GM12878 (cell line): ENCODE results near the gene MYO9B. TPM values are rescaled to one million over a fixed set of nuclear protein-coding genes. Genes with fewer than 3 reads are reported as not detected.

Source experiments
- BHLHE40 ChIP-seq, 2 experiments: fragments of 450-650 bp in 1 of 2; IDR thresholded peaks; 2 replicates each; pipeline ENCODE4 v1.6.1; 2011 to 2017; ENCODE audit warnings: low read depth in 2 of 2, borderline replicate concordance in 1 of 2, improper control_type of control experiment in 1 of 2, low read length in 1 of 2, mild to moderate bottlenecking in 1 of 2
- CBFB ChIP-seq: IDR thresholded peaks from 2 replicates; pipeline ENCODE4 v1.6.1; 2016; ENCODE audit warnings: antibody characterized with exemption, low read depth
- CBX5 ChIP-seq: sonication (generic); IDR thresholded peaks from 2 replicates; pipeline ENCODE4 v1.6.1; 2016; ENCODE audit warnings: low read depth, moderate library complexity, mild to moderate bottlenecking, inconsistent platforms
- CHD1 ChIP-seq: IDR thresholded peaks from 2 replicates; pipeline ENCODE4 v1.6.1; 2012; ENCODE audit warnings: low read depth, low read length, improper control_type of control experiment
- DPF2 ChIP-seq: fragments of 450-650 bp; IDR thresholded peaks from 2 replicates; pipeline ENCODE4 v1.6.1; 2017; ENCODE audit warnings: mild to moderate bottlenecking
- GABPA ChIP-seq: IDR thresholded peaks from 2 replicates; pipeline ENCODE4 v1.6.1; 2014; ENCODE audit warnings: antibody characterized with exemption, low read depth, mild to moderate bottlenecking, inconsistent platforms
- HDAC2 ChIP-seq: fragments of 200-600 bp; sonication (generic); IDR thresholded peaks from 2 replicates; pipeline ENCODE4 v1.6.1; 2017
- HDGF ChIP-seq: fragments of 450-650 bp; IDR thresholded peaks from 2 replicates; pipeline ENCODE4 v1.6.1; 2016; ENCODE audit warnings: antibody characterized with exemption
- JUND ChIP-seq: IDR thresholded peaks from 2 replicates; pipeline ENCODE4 v1.6.1; 2012; ENCODE audit warnings: low read depth, mild to moderate bottlenecking, low read length, improper control_type of control experiment, moderate library complexity
- LARP7 ChIP-seq: fragments of 450-650 bp; IDR thresholded peaks from 2 replicates; pipeline ENCODE4 v1.6.1; 2017; ENCODE audit warnings: mild to moderate bottlenecking
- PAX5 ChIP-seq: IDR thresholded peaks from 2 replicates; pipeline ENCODE4 v1.6.1; 2011; ENCODE audit warnings: low read depth, low read length, borderline replicate concordance
- POLR2AphosphoS2 ChIP-seq: IDR thresholded peaks from 2 replicates; pipeline ENCODE4 v1.6.1; 2011; ENCODE audit warnings: low read depth, mild to moderate bottlenecking, low read length, improper control_type of control experiment, moderate library complexity
- POLR2AphosphoS5 ChIP-seq: IDR thresholded peaks from 2 replicates; pipeline ENCODE4 v1.6.1; 2011; ENCODE audit warnings: mild to moderate bottlenecking, low read length, inconsistent platforms
- RAD21 ChIP-seq: IDR thresholded peaks from 2 replicates; pipeline ENCODE4 v1.6.1; 2011; ENCODE audit warnings: mild to moderate bottlenecking, low read depth, low read length, moderate library complexity; ENCODE audit not compliant: insufficient read depth
- RAD51 ChIP-seq: fragments of 450-650 bp; IDR thresholded peaks from 2 replicates; pipeline ENCODE4 v1.6.1; 2016; ENCODE audit warnings: moderate library complexity, mild to moderate bottlenecking, inconsistent platforms
- RFX5 ChIP-seq: IDR thresholded peaks from 2 replicates; pipeline ENCODE4 v1.6.1; 2011; ENCODE audit warnings: low read depth, low read length, improper control_type of control experiment
- SMAD1 ChIP-seq: fragments of 450-650 bp; IDR thresholded peaks from 2 replicates; pipeline ENCODE4 v1.6.1; 2018; ENCODE audit warnings: mild to moderate bottlenecking, low read depth; ENCODE audit not compliant: partially characterized antibody
- SMC3 ChIP-seq: IDR thresholded peaks from 2 replicates; pipeline ENCODE4 v1.6.1; 2011; ENCODE audit warnings: low read length, improper control_type of control experiment, borderline replicate concordance
- SPI1 ChIP-seq: IDR thresholded peaks from 2 replicates; pipeline ENCODE4 v1.6.1; 2011; ENCODE audit warnings: low read depth, mild to moderate bottlenecking, low read length, moderate library complexity, borderline replicate concordance; ENCODE audit not compliant: insufficient read depth
- SREBF1 ChIP-seq: IDR thresholded peaks from 2 replicates; pipeline ENCODE4 v1.6.1; 2012; ENCODE audit warnings: mild to moderate bottlenecking, low read length
- YY1 ChIP-seq: IDR thresholded peaks from 2 replicates; pipeline ENCODE4 v1.6.1; 2011; ENCODE audit warnings: low read depth, mild to moderate bottlenecking, low read length
- polyA plus RNA-seq, 11 experiments: library from polyadenylated mRNA; depleted of rRNA in 4 of 11; unstranded in 6 of 11; stranded (reverse) in 5 of 11; fragments of >200 nt; fragmentation: Nextera tagmentation in 4 of 11; fragmentation: Illumina TruSeq in 1 of 11; extraction: Ambion mirVana in 4 of 11; extraction: Trizol in 1 of 11; gene quantifications; 1 replicate in 1 of 11; 2 replicates in 10 of 11; pipeline versions ENCODE4 v1.2.1 to v1.2.3, GENCODE V29; 2011 to 2016; ENCODE audit warnings: inconsistent platforms in 2 of 11, missing spikeins in 2 of 11, low read depth in 1 of 11
- total RNA-seq, 4 experiments: library from RNA; depleted of rRNA in 3 of 4; stranded (reverse); fragments of >200 nt in 3 of 4; fragmentation: Illumina TruSeq in 1 of 4; extraction: Trizol in 1 of 4; gene quantifications; 2 replicates each; pipeline versions ENCODE4 v1.2.1 to v1.2.3, GENCODE V29; 2013 to 2021
- TF ChIP-seq, protein P1 (sequence below): IDR thresholded peaks from 2 replicates; pipeline ENCODE4 v1.6.1; 2012; ENCODE audit warnings: low read length, inconsistent platforms
- TF ChIP-seq, protein P2 (sequence below): IDR thresholded peaks from 2 replicates; pipeline ENCODE4 v1.6.1; 2011; ENCODE audit warnings: low read depth, mild to moderate bottlenecking, low read length, moderate library complexity, borderline replicate concordance; ENCODE audit errors: extremely low read depth
- TF ChIP-seq, protein P3 (sequence below), 3 experiments: IDR thresholded peaks in 2 of 3; conservative IDR thresholded peaks in 1 of 3; 2 replicates each; pipeline ENCODE4 v1.5.1; 2011; ENCODE audit warnings: low read depth in 3 of 3, low read length in 3 of 3, mild to moderate bottlenecking in 3 of 3, control low read depth in 2 of 3, moderate library complexity in 2 of 3, inconsistent platforms in 1 of 3, mixed read lengths in 1 of 3; ENCODE audit not compliant: control insufficient read depth in 2 of 3, insufficient read depth in 1 of 3; ENCODE audit errors: extremely low read depth in 1 of 3
- TF ChIP-seq, protein P4 (sequence below): fragments of 450-650 bp; IDR thresholded peaks from 2 replicates; pipeline ENCODE4 v1.6.1; 2016; ENCODE audit warnings: mild to moderate bottlenecking

Gene MYO9B
- total and polyA plus RNA-seq, 10 of the 15 experiments (the other 5 are each of a cell fraction or from before 2014, with no cell fraction given): 5.4 to 165 (median 45.8) TPM

DNA sequence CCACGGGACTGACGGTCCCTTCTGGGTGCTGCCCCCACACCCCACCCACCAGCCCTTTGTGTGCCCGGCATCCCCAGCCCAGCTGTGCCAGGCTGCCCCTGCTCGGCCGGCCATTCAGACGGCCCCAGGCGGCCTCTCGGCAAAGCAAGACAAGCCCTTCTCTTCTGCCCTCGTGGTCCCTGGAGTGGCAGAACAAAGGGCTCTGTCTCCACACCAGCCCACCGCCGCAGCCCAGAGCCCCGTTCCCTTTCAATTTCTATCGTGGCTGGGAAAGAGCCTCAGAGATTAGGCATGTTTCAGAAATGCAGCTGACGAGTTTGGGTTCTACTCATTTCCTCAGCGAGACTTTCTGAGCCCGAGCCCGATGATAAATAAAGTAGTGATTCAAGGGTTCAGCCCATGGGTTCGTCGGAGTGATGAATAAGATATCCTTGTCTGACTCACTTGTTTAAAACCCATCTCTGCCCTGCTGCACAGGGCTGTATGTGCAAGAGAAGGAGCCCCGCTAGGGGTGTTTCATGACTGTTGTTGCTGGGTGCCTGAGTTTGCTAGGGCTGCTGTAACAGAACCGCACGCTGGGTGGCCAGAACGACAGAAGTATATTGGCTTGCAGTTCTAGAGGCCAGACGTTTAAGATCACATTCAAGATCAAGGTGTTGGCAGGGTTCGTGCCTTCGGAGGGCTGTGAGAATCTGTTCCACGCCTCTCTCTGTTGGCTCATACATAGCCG lies 4.3 kb downstream of the MYO9B start (continued):
- TF ChIP-seq RAD21 (peak; percentile 71), SMAD1 (no peak), PAX5 (peak; percentile 18; the same call in 1 of the 2 replicates), RFX5 (0 out of 2 replicates have a peak, but pooled peaks have one; percentile 5), RAD51 (no peak), GABPA (no peak), POLR2AphosphoS2 (peak; percentile 19; the same call in 1 of the 2 replicates), SMC3 (peak; percentile 59; the same call in 1 of the 2 replicates), DPF2 (peak; percentile 44; the same call in 1 of the 2 replicates), CHD1 (no peak), JUND (no peak), SPI1 (peak; percentile 47; the same call in 1 of the 2 replicates), HDGF (peak; percentile 81; the same call in 1 of the 2 replicates), BHLHE40 (IDR thresholded peaks at IDR 0.05; ENCODE audit: borderline replicate concordance in 1 of 2, low read depth in 2 of 2, low read length in 1 of 2) (peak; percentile 16 to 25; a peak in 1 of 4 replicates), LARP7 (peak; percentile 37; the same call in 1 of the 2 replicates), CBFB (peak; percentile 52; the same call in 1 of the 2 replicates), HDAC2 (no peak), POLR2AphosphoS5 (peak; percentile 82), SREBF1 (no peak), CBX5 (peak; percentile 91; the same call in 1 of the 2 replicates), YY1 (0 out of 2 replicates have a peak, but pooled peaks have one; percentile 44)
- TF ChIP-seq, protein P1, sequence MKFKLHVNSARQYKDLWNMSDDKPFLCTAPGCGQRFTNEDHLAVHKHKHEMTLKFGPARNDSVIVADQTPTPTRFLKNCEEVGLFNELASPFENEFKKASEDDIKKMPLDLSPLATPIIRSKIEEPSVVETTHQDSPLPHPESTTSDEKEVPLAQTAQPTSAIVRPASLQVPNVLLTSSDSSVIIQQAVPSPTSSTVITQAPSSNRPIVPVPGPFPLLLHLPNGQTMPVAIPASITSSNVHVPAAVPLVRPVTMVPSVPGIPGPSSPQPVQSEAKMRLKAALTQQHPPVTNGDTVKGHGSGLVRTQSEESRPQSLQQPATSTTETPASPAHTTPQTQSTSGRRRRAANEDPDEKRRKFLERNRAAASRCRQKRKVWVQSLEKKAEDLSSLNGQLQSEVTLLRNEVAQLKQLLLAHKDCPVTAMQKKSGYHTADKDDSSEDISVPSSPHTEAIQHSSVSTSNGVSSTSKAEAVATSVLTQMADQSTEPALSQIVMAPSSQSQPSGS: peak; percentile 63; the same call in 1 of the 2 replicates
- TF ChIP-seq, protein P2, sequence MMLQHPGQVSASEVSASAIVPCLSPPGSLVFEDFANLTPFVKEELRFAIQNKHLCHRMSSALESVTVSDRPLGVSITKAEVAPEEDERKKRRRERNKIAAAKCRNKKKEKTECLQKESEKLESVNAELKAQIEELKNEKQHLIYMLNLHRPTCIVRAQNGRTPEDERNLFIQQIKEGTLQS: peak; percentile 5; the same call in 1 of the 2 replicates
- TF ChIP-seq, protein P3, sequence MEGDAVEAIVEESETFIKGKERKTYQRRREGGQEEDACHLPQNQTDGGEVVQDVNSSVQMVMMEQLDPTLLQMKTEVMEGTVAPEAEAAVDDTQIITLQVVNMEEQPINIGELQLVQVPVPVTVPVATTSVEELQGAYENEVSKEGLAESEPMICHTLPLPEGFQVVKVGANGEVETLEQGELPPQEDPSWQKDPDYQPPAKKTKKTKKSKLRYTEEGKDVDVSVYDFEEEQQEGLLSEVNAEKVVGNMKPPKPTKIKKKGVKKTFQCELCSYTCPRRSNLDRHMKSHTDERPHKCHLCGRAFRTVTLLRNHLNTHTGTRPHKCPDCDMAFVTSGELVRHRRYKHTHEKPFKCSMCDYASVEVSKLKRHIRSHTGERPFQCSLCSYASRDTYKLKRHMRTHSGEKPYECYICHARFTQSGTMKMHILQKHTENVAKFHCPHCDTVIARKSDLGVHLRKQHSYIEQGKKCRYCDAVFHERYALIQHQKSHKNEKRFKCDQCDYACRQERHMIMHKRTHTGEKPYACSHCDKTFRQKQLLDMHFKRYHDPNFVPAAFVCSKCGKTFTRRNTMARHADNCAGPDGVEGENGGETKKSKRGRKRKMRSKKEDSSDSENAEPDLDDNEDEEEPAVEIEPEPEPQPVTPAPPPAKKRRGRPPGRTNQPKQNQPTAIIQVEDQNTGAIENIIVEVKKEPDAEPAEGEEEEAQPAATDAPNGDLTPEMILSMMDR (IDR thresholded peaks at IDR 0.05 in 2 of 3, conservative IDR thresholded peaks at IDR 0.05 in 1 of 3; ENCODE audit: control insufficient read depth in 2 of 3, extremely low read depth in 1 of 3, insufficient read depth in 1 of 3, low read depth in 3 of 3, low read length in 3 of 3): peak; percentile 61 to 78 (median 64); a peak in 5 of 6 replicates
- TF ChIP-seq, protein P4, sequence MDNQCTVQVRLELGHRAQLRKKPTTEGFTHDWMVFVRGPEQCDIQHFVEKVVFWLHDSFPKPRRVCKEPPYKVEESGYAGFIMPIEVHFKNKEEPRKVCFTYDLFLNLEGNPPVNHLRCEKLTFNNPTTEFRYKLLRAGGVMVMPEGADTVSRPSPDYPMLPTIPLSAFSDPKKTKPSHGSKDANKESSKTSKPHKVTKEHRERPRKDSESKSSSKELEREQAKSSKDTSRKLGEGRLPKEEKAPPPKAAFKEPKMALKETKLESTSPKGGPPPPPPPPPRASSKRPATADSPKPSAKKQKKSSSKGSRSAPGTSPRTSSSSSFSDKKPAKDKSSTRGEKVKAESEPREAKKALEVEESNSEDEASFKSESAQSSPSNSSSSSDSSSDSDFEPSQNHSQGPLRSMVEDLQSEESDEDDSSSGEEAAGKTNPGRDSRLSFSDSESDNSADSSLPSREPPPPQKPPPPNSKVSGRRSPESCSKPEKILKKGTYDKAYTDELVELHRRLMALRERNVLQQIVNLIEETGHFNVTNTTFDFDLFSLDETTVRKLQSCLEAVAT: 0 out of 2 replicates have a peak, but pooled peaks have one; percentile 26
